Midbrain (tissue), 1 donor: ENCODE results near the gene ECT2.
A peak's percentile ranks its signal among the peaks of the same experiment; 100 is the strongest.
"Not testable (repeated sequence)": the region's sequence is repeated elsewhere in the genome, so short reads cannot be mapped to it uniquely, and the experiment has no call there.

Source experiments
- DNase-seq: peaks from one replicate; lab custom pipeline; 2025; lab: John Stamatoyannopoulos, UW

Gene ECT2, protein sequence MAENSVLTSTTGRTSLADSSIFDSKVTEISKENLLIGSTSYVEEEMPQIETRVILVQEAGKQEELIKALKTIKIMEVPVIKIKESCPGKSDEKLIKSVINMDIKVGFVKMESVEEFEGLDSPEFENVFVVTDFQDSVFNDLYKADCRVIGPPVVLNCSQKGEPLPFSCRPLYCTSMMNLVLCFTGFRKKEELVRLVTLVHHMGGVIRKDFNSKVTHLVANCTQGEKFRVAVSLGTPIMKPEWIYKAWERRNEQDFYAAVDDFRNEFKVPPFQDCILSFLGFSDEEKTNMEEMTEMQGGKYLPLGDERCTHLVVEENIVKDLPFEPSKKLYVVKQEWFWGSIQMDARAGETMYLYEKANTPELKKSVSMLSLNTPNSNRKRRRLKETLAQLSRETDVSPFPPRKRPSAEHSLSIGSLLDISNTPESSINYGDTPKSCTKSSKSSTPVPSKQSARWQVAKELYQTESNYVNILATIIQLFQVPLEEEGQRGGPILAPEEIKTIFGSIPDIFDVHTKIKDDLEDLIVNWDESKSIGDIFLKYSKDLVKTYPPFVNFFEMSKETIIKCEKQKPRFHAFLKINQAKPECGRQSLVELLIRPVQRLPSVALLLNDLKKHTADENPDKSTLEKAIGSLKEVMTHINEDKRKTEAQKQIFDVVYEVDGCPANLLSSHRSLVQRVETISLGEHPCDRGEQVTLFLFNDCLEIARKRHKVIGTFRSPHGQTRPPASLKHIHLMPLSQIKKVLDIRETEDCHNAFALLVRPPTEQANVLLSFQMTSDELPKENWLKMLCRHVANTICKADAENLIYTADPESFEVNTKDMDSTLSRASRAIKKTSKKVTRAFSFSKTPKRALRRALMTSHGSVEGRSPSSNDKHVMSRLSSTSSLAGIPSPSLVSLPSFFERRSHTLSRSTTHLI

GRCh38 chr3:172750368-172751174, at the start of gene ECT2:
TSS of gene ECT2 (plus strand) at chr3:172750726. CDS start at chr3:172754531, 3,805 bp downstream.
- peak; percentile 99 for DNase-seq

GRCh38 chr3:172700936-172701455, 49.5 kb upstream of the ECT2 start:
- DNase-seq: no peak

DNA sequence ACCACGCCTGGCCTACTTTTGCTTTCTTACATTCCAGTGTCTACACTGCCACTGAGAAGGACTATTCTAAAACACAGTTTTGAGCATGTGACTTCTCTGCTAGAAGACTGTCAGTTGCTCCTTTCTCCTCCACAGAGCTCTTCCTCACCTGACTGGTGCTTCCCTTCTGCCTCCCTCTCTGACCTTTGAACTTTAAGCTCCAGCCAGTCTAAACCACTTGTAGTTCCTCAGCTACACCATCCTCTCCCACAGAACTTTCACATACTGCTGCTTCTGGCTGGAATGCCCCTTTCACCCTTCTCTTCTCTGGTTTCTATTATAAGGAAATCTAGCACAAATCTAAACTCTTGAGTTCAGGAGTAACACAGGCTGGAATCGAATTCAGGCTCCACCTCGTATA, 48.8 kb upstream of the ECT2 start:
- no peak for DNase-seq

GRCh38 chr3:172702256-172702655, 48.3 kb upstream of the ECT2 start:
- DNase-seq: no peak

DNA sequence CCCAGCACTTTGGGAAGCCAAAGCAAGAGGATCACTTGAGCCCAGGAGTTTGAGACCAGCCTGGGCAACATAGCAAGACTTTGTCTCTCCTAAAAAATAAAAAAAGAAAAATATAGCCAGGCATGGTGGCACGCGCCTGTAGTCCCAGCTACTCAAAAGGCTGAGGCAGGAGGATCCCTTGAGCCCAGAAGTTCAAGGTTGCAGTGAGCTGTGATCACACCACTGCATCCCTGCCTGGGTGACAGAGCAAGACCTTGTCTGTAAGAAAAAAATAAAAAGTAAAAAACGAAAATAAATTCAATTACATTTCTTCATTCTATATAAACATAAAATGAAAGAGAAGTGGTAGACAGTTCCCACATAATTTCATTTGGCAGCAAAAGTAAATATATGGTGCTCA, 47.8 kb upstream of the ECT2 start:
- not testable (repeated sequence) for DNase-seq

DNA sequence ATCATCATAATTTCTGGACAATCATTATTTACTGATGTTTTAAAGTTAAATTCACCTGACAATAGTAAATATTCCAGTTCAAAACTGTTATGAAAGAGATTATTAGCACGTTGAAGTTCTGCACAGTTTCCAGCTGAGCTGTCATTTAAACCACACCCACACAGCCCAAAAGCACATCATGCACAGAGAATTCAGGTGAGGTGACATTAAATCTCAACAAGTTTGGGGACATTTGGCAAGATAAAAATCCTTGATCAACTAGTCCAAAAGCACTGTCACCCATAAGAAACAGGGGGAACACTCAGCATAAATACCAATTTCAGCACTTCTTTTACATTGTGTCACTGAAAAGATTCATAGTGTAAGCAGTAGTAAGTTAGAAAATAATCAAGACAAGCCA, 46.5 kb upstream of the ECT2 start:
- no peak for DNase-seq

- no peak for DNase-seq
Observed at GRCh38 chr3:172705170-172705569, 45.4 kb upstream of the ECT2 start.

- DNase-seq: no peak
Observed at GRCh38 chr3:172707030-172707429, 43.5 kb upstream of the ECT2 start.

GRCh38 chr3:172707967-172708366, 42.6 kb upstream of the ECT2 start:
- no peak for DNase-seq

DNA sequence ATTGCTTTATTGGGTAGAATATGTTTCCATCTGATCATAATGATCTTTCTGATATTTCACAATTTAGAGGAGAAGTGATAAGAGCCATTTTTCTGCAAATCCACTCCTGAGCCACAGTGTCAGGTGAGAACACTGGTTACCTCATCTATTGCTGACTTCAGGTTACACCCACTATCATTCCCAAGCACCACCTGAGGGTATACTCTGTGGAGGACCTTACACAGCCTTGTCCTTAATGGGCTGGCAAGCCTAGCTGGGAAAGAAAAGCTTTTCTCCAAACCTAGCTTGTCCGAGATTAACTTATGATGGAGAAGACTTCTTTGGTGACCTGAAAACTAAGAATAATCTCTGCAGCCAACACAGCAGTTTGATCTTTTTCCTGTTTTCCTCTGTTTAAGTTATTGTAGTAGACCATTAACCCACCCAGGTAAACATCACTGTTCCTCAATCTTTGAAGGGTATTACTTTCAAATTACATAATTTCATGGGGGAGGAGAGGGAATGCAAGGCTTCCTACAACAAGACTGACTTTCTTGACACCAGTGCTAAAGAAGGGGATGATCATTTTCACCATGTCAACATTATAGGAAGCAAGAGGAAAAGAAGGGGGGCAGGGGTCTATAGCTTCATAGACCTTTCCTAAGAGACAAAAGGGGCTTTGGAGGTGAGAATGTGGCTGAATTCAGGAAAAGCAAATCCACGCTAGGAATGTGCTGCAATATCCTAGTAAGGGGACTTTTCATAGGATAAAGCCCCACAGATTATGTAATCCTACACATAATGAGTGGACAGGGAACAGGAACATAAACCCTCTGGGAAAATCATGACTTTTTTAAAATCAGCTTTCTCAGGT, 41.4 kb upstream of the ECT2 start:
- DNase-seq: no peak

GRCh38 chr3:172709774-172710663, 40.5 kb upstream of the ECT2 start:
- DNase-seq: peak; percentile 44

GRCh38 chr3:172710664-172711453, 39.7 kb upstream of the ECT2 start, which contains the start of gene NCEH1:
TSS of gene NCEH1 (minus strand) at chr3:172711067. CDS start at chr3:172710984, 83 bp downstream.
- peak; percentile 87 for DNase-seq

DNA sequence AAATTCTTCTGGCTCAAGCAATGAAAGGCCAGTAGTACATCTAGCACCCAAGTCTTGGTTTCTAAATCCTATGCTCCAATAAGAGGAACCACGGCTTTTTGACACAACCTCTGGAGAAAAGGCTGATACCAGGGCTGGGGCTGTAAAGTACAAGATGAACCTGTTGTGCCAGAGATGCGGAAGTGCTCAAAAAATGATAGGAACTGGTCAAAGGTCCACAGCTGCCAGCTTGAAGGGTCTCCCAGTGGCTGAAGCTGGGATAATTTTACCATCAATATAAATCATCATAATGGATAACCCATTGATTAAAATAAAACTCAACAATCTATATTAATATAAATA, 39.1 kb upstream of the ECT2 start:
- DNase-seq: no peak

- no peak for DNase-seq
Observed at GRCh38 chr3:172713316-172713715, 37.2 kb upstream of the ECT2 start.

GRCh38 chr3:172716476-172716875, 34.0 kb upstream of the ECT2 start:
- peak; percentile 20 for DNase-seq

DNA sequence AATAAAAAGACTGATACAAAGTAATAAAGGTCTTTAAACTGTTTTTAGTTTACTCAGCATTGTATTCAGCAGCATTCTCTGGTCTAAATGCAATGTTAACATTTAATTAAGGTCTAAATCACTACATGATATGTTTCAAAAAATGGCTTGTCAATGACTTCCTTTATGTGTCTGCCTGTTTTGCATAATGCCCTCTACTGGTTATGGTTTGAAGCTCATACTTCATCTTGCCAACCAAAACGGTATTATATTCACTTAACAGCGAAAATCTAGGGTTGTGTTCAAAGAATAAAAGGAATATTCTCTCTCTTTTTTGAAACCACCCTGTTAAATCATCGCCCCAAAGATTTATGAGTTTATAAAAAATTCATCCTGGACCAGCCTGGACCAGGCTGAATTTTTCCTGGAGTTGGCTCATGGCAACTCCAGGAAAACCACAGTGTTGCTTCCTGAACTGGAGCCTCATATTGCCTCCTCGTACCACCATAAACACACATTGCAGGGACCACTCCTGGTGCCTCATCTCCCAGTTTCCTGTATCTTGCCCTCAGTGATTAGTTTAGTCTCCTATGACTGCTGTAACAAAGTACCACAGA, 32.9 kb upstream of the ECT2 start:
- no peak for DNase-seq

DNA sequence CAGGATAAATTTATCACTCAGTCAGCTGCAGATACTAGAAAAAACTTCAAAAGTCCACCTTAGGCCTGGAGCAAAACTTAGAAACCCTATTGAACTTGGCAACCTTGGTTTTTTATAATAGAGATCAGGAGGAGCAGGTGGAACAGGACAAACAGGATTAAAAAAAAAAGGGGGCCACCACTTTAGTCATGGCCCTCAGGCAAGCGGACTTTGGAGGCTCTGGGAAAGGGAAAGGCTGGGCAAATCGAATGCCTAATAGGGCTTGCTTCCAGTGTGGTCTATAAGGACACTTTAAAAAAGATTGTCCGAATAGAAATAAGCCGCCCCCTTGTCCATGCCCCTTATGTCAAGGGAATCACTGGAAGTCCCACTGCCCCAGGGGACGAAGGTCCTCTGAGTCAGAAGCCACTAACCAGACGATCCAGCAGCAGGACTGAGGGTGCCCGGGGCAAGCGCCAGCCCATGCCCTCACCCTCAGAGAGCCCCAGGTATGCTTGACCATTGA, 27.9 kb upstream of the ECT2 start:
- not testable (repeated sequence) for DNase-seq

- DNase-seq: no peak
Observed at GRCh38 chr3:172726380-172726779, 24.1 kb upstream of the ECT2 start.
